GF-D8 (cell line): ENCODE measurements around the gene CLDN9.
"Not testable (repeated sequence)": the region's sequence is repeated elsewhere in the genome, so short reads cannot be mapped to it uniquely, and the experiment has no call there.

Experiments used
- DNase-seq: peaks from one replicate; lab custom pipeline; 2025; lab: John Stamatoyannopoulos, UW

Gene CLDN9

GRCh38 chr16:3032624-3033023 lies 19.9 kb downstream of the CLDN9 start:
- no peak for DNase-seq

GRCh38 chr16:3035289-3035971 lies 22.7 kb downstream of the CLDN9 start:
- no peak for DNase-seq

GRCh38 chr16:3035972-3036725 lies 23.4 kb downstream of the CLDN9 start:
- DNase-seq = no peak

- DNase-seq = no peak
Measured at GRCh38 chr16:3036726-3037315, 24.1 kb downstream of the CLDN9 start, which contains the start of gene BICDL2. Gene BICDL2 (minus strand): TSS chr16:3036944. CDS start chr16:3035496, 1,448 bp downstream.

GRCh38 chr16:3038256-3038655 lies 25.5 kb downstream of the CLDN9 start:
- DNase-seq = no peak

- no peak for DNase-seq
Measured at GRCh38 chr16:3038896-3039295, 26.2 kb downstream of the CLDN9 start.

GRCh38 chr16:3042376-3042775 lies 29.7 kb downstream of the CLDN9 start:
- no peak for DNase-seq

GRCh38 chr16:3044708-3045107 lies 32.0 kb downstream of the CLDN9 start:
- no peak for DNase-seq

GRCh38 chr16:3045758-3046640 lies 33.3 kb downstream of the CLDN9 start, which contains the start of gene MMP25:
Gene MMP25 (plus strand): TSS chr16:3046561. CDS start chr16:3046918, 357 bp downstream.
- no peak for DNase-seq

- no peak for DNase-seq
Measured at GRCh38 chr16:3046641-3047386, 34.1 kb downstream of the CLDN9 start.

- no peak for DNase-seq
Measured at GRCh38 chr16:3047387-3047720, 34.6 kb downstream of the CLDN9 start.

- no peak for DNase-seq
Measured at GRCh38 chr16:3049921-3050481, 37.3 kb downstream of the CLDN9 start.

GRCh38 chr16:3050487-3050886 lies 37.8 kb downstream of the CLDN9 start:
- DNase-seq = no peak

GRCh38 chr16:3051009-3051408 lies 38.3 kb downstream of the CLDN9 start:
- DNase-seq = no peak

GRCh38 chr16:3051494-3051893 lies 38.8 kb downstream of the CLDN9 start:
- peak; percentile 8 for DNase-seq

GRCh38 chr16:3052571-3053329 lies 40.0 kb downstream of the CLDN9 start:
- DNase-seq = not testable (repeated sequence)

- DNase-seq = not testable (repeated sequence)
Measured at GRCh38 chr16:3053330-3053710, 40.6 kb downstream of the CLDN9 start.

GRCh38 chr16:3054965-3055733 lies 42.4 kb downstream of the CLDN9 start:
- peak; percentile 91 for DNase-seq

GRCh38 chr16:3055734-3056115 lies 43.0 kb downstream of the CLDN9 start:
- DNase-seq = not testable (repeated sequence)
